Measurements from ENCODE around the gene PNRC2.
"Not testable (repeated sequence)": the region's sequence is repeated elsewhere in the genome, so short reads cannot be mapped to it uniquely, and the experiment has no call there.

The PNRC2 gene

GRCh38 chr1:23992011-23992410, 32.4 kb downstream of the PNRC2 start:
- DNase-seq (ENCODE audit: low read depth in 2 of 2), result not testable (repeated sequence)

GRCh38 chr1:23995431-23995837, 35.8 kb downstream of the PNRC2 start:
- DNase-seq (ENCODE audit: low read depth in 2 of 2), result no peak

GRCh38 chr1:23996700-23997229, 37.1 kb downstream of the PNRC2 start:
- DNase-seq (ENCODE audit: low read depth in 2 of 2), result no peak

- DNase-seq (ENCODE audit: low read depth in 2 of 2), result no peak
These were observed 38.2 kb downstream of the PNRC2 start for GRCh38 chr1:23997812-23998211.

- DNase-seq (ENCODE audit: low read depth in 2 of 2), result no peak
These were observed 39.6 kb downstream of the PNRC2 start for GRCh38 chr1:23999156-23999671.

GRCh38 chr1:24002695-24003094, 43.1 kb downstream of the PNRC2 start:
- no peak for DNase-seq (ENCODE audit: low read depth in 2 of 2)

- DNase-seq (ENCODE audit: low read depth in 2 of 2), result no peak
These were observed 43.8 kb downstream of the PNRC2 start for GRCh38 chr1:24003331-24003972.

GRCh38 chr1:24004132-24004531, 44.5 kb downstream of the PNRC2 start:
- DNase-seq (ENCODE audit: low read depth in 2 of 2), result no peak

GRCh38 chr1:24005163-24005562, 45.5 kb downstream of the PNRC2 start:
- DNase-seq (ENCODE audit: low read depth in 2 of 2), result no peak

GRCh38 chr1:24007079-24007478, 47.5 kb downstream of the PNRC2 start:
- DNase-seq (ENCODE audit: low read depth in 2 of 2), result no peak

GRCh38 chr1:24008574-24009184, 49.1 kb downstream of the PNRC2 start:
- DNase-seq (ENCODE audit: low read depth in 2 of 2), result not testable (repeated sequence)

GRCh38 chr1:24009406-24009805, 49.8 kb downstream of the PNRC2 start:
- no peak for DNase-seq (ENCODE audit: low read depth in 2 of 2)

GRCh38 chr1:24010650-24011049, 51.0 kb downstream of the PNRC2 start:
- no peak for DNase-seq (ENCODE audit: low read depth in 2 of 2)

GRCh38 chr1:24012878-24013277, 53.2 kb downstream of the PNRC2 start:
- not testable (repeated sequence) for DNase-seq (ENCODE audit: low read depth in 2 of 2)

All from stimulated activated CD4-positive, alpha-beta T cell treated with anti-CD3 and anti-CD28 coated beads, Interleukin-1b, Interleukin-23, amount 100 ng/mL, for 4 hours (primary cell).